NB4 (cell line): Measurements from ENCODE around the gene TMA7.
A peak's percentile ranks its signal among the peaks of the same experiment; 100 is the strongest.

Source experiments
- MAX ChIP-seq: IDR thresholded peaks from 2 replicates; pipeline ENCODE4 v1.6.1; 2011; ENCODE audit warnings: low read depth, low read length
- MYC ChIP-seq: IDR thresholded peaks from 2 replicates; pipeline ENCODE4 v1.6.1; 2011; ENCODE audit warnings: low read depth, low read length
- POLR2A ChIP-seq: IDR thresholded peaks from 2 replicates; pipeline ENCODE4 v1.6.1; 2011; ENCODE audit warnings: mild to moderate bottlenecking; ENCODE audit not compliant: insufficient read length; ENCODE audit errors: extremely low read depth
- TF ChIP-seq, protein P1 (sequence below): IDR thresholded peaks from one replicate; pipeline ENCODE4 v1.5.1; 2012; ENCODE audit warnings: low read depth, low read length

DNA sequence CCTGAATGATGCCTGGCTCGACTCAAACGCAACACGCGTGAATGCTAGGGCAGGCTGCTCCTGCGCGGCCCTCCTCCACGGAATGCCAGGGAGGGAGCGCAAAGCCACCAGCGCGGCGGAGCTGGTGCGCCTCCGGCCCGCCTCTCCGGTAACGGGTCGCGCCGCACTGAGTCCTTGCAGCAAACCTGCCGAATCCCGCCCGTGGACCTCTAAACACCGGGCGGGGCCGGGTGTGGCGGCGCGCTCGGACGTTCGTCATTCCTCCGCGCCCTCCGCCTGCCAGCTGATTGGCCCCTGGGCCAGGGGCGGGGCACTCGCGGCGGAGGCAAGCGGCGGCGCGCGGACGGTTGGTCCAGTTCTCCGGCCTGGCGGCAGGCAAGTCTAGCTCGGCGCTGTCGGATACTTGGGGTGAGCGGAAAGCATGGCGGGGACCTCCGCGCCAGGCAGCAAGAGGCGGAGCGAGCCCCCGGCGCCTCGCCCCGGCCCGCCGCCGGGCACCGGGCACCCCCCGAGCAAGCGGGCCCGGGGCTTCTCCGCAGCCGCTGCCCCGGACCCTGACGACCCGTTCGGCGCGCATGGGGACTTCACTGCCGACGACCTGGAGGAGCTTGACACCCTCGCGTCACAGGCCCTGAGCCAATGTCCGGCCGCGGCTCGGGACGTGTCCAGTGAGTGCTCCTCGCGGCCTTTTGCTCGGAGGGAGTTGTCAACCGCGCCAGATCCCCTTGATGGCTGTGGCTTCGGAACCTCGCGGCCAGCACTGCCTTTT is 6.6 kb downstream of the TMA7 start, which contains the start of gene ATRIP:
- TF ChIP-seq, protein P1, sequence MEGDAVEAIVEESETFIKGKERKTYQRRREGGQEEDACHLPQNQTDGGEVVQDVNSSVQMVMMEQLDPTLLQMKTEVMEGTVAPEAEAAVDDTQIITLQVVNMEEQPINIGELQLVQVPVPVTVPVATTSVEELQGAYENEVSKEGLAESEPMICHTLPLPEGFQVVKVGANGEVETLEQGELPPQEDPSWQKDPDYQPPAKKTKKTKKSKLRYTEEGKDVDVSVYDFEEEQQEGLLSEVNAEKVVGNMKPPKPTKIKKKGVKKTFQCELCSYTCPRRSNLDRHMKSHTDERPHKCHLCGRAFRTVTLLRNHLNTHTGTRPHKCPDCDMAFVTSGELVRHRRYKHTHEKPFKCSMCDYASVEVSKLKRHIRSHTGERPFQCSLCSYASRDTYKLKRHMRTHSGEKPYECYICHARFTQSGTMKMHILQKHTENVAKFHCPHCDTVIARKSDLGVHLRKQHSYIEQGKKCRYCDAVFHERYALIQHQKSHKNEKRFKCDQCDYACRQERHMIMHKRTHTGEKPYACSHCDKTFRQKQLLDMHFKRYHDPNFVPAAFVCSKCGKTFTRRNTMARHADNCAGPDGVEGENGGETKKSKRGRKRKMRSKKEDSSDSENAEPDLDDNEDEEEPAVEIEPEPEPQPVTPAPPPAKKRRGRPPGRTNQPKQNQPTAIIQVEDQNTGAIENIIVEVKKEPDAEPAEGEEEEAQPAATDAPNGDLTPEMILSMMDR = no peak
- TF ChIP-seq POLR2A (peak; percentile 98), MAX (peak; percentile 41), MYC (peak; percentile 70)
